MCF 10A (cell line): ENCODE data around the gene KBTBD2. TPM values are rescaled to one million over a fixed set of nuclear protein-coding genes. Genes with fewer than 3 reads are reported as not detected.

Experiments used
- BruUV-seq: library from RNA; stranded (reverse); fragments of 400-500 nt; replicated peaks from 2 replicates; lab custom pipeline; 2021; lab: Mats Ljungman, UMichigan
- CTCF ChIA-PET: fragments of 300-600 bp; sonication (Branson Sonifier 250); formaldehyde crosslinking; extraction: SDS; loops from one replicate; lab custom pipeline; 2021; ENCODE audit warnings: antibody characterized with exemption, inconsistent platforms; lab: Yijun Ruan, JAX
- POLR2A ChIA-PET: fragments of 300-600, 350-650 bp; sonication (Branson Sonifier 250); formaldehyde crosslinking; extraction: SDS; loops from one replicate; lab custom pipeline; 2020; ENCODE audit warnings: antibody characterized with exemption, inconsistent platforms; lab: Yijun Ruan, JAX
- DNase-seq: peaks from one replicate; pipeline ENCODE4 v3.0.0-alpha.2; 2018; ENCODE audit not compliant: unreplicated experiment
- H3K27ac Mint-ChIP-seq: one replicate; pipeline ENCODE4 v1.8.0; 2022; ENCODE audit warnings: mild to moderate bottlenecking, low read depth, mixed read lengths; ENCODE audit not compliant: unreplicated experiment
- H3K27me3 Mint-ChIP-seq: one replicate; pipeline ENCODE4 v1.8.0; 2022; ENCODE audit warnings: mixed read lengths; ENCODE audit not compliant: insufficient read depth, unreplicated experiment
- H3K36me3 Mint-ChIP-seq: one replicate; pipeline ENCODE4 v1.8.0; 2022; ENCODE audit warnings: mild to moderate bottlenecking, moderate library complexity, mixed read lengths; ENCODE audit not compliant: insufficient read depth, unreplicated experiment
- H3K4me1 Mint-ChIP-seq: one replicate; pipeline ENCODE4 v1.8.0; 2022; ENCODE audit warnings: mixed read lengths; ENCODE audit not compliant: insufficient read depth, unreplicated experiment
- H3K4me3 Mint-ChIP-seq: one replicate; pipeline ENCODE4 v1.8.0; 2022; ENCODE audit warnings: mild to moderate bottlenecking, moderate library complexity, mixed read lengths; ENCODE audit not compliant: unreplicated experiment
- H3K9me3 Mint-ChIP-seq: one replicate; pipeline ENCODE4 v1.8.0; 2022; ENCODE audit warnings: mixed read lengths; ENCODE audit not compliant: unreplicated experiment
- CTCF ChIP-seq: fragments of 200-600 bp; IDR thresholded peaks from one replicate; pipeline ENCODE4 v1.8.0; 2022; ENCODE audit warnings: antibody characterized with exemption, mild to moderate bottlenecking; ENCODE audit not compliant: unreplicated experiment
- intact Hi-C: fragments of 100-400 bp; cut with micrococcal nuclease; formaldehyde crosslinking; loops from 2 replicates; pipeline ENCODE4 v1.14.1; 2022
- total RNA-seq: library from RNA; stranded (reverse); gene quantifications from 2 replicates; pipeline ENCODE4 v1.2.3, GENCODE V29; 2022

Gene KBTBD2
- total RNA-seq, 1 experiment from 2014 or later = 27.2 TPM

- ChIA-PET CTCF (interaction anchor here (0.5 to 1.9 kb wide), 3 partner anchors 9 to 113 kb away, joined by 3 to 4 read pairs (median 3); no protein-coding TSS in a partner anchor), POLR2A (interaction anchor here (0.8 to 1.3 kb wide), 3 partner anchors 12 to 44 kb away, joined by 3 to 4 read pairs (median 4); partner anchors contain the start of gene FKBP9)
- peaks cover 14% of the 10 kb centered on the region for H3K4me1 Mint-ChIP-seq
- no peak for DNase-seq
- BruUV-seq = no TSS peak
- no peaks in the 10 kb centered on the region for H3K27me3 Mint-ChIP-seq
- H3K4me3 Mint-ChIP-seq = no peak overlapping the region
- TF ChIP-seq CTCF = no peak
- peaks cover 36% of the 10 kb centered on the region for H3K36me3 Mint-ChIP-seq
- no peaks in the 10 kb centered on the region for H3K9me3 Mint-ChIP-seq
- no peak overlapping the region for H3K27ac Mint-ChIP-seq
- intact Hi-C loops = no loop called here
Observed at GRCh38 chr7:32936689-32937088, 45.1 kb upstream of the KBTBD2 start.

GRCh38 chr7:32935558-32935957, 44.0 kb upstream of the KBTBD2 start:
- no peak for TF ChIP-seq CTCF
- intact Hi-C loops = no loop called here
- Mint-ChIP-seq H3K27me3 (no peaks in the 10 kb centered on the region), H3K27ac (no peak overlapping the region), H3K9me3 (no peaks in the 10 kb centered on the region), H3K4me3 (no peak overlapping the region), H3K4me1 (peaks cover 8% of the 10 kb centered on the region), H3K36me3 (peaks cover 37% of the 10 kb centered on the region)
- no peak for DNase-seq
- BruUV-seq = no TSS peak
- CTCF ChIA-PET = no interaction called here
- POLR2A ChIA-PET = no interaction called here

GRCh38 chr7:32930378-32930777, 38.8 kb upstream of the KBTBD2 start:
- peaks cover 55% of the 10 kb centered on the region for H3K36me3 Mint-ChIP-seq
- no TSS peak for BruUV-seq
- no peak overlapping the region for H3K27ac Mint-ChIP-seq
- no peaks in the 10 kb centered on the region for H3K9me3 Mint-ChIP-seq
- H3K4me1 Mint-ChIP-seq = no peaks in the 10 kb centered on the region
- no peaks in the 10 kb centered on the region for H3K27me3 Mint-ChIP-seq
- TF ChIP-seq CTCF = no peak
- H3K4me3 Mint-ChIP-seq = no peak overlapping the region
- DNase-seq = no peak
- ChIA-PET CTCF (interaction anchor here (0.7 to 0.8 kb wide), 2 partner anchors 13 to 40 kb away, joined by 3 read pairs; no protein-coding TSS in a partner anchor), POLR2A (interaction anchor here (0.7 to 1.2 kb wide), 2 partner anchors 27 to 37 kb away, joined by 3 read pairs; partner anchors contain the start of gene FKBP9)
- intact Hi-C loops = no loop called here

GRCh38 chr7:32929430-32930143, 38.0 kb upstream of the KBTBD2 start:
- Mint-ChIP-seq H3K27me3 (no peaks in the 10 kb centered on the region), H3K36me3 (peaks cover 62% of the 10 kb centered on the region), H3K4me1 (no peaks in the 10 kb centered on the region), H3K9me3 (no peaks in the 10 kb centered on the region), H3K4me3 (no peak overlapping the region), H3K27ac (no peak overlapping the region)
- ChIA-PET POLR2A (interaction anchor here (1.2 kb wide), 1 partner anchor 36 kb away, joined by 3 read pairs; no protein-coding TSS in a partner anchor), CTCF (interaction anchor here (0.7 to 1.1 kb wide), 2 partner anchors 14 to 272 kb away, joined by 3 to 7 read pairs; no protein-coding TSS in a partner anchor)
- TF ChIP-seq CTCF = no peak
- intact Hi-C loops = no loop called here
- no peak for DNase-seq
- no TSS peak for BruUV-seq
